Activated B cell treated with CpG ODN at 0.5 μM for 24 hours (primary cell): ENCODE data around the gene PCDHA6. TPM values are rescaled to one million over a fixed set of nuclear protein-coding genes. Genes with fewer than 3 reads are reported as not detected.
"Not testable (repeated sequence)": the region's sequence is repeated elsewhere in the genome, so short reads cannot be mapped to it uniquely, and the experiment has no call there.

ENCODE experiments used
- ATAC-seq: fragments of 200-7000 bp; cut with Tn5 transposase; one replicate; pipeline ENCODE4 v1.10.0; 2021; ENCODE audit warnings: low read depth, mild to moderate bottlenecking, moderate library complexity
- CTCF ChIA-PET: fragments of 350-600 bp; sonication (Branson Sonifier 250); formaldehyde crosslinking; loops from one replicate; lab custom pipeline; 2021; ENCODE audit warnings: antibody characterized with exemption; lab: Charles Lee
- POLR2A ChIA-PET: fragments of 350-600 bp; sonication (Branson Sonifier 250); formaldehyde crosslinking; loops from one replicate; lab custom pipeline; 2021; ENCODE audit warnings: antibody characterized with exemption; lab: Charles Lee
- DNase-seq: peaks from one replicate; pipeline ENCODE4 v3.0.0; 2022
- H3K27ac Mint-ChIP-seq: one replicate; pipeline ENCODE4 v1.8.0; 2020; ENCODE audit warnings: mixed read lengths
- H3K27me3 Mint-ChIP-seq: one replicate; pipeline ENCODE4 v1.8.0; 2021; ENCODE audit warnings: mixed read lengths
- H3K36me3 Mint-ChIP-seq: one replicate; pipeline ENCODE4 v1.8.0; 2021; ENCODE audit warnings: low read depth, mixed read lengths
- H3K4me1 Mint-ChIP-seq: one replicate; pipeline ENCODE4 v1.8.0; 2021; ENCODE audit warnings: mixed read lengths
- H3K4me3 Mint-ChIP-seq: one replicate; pipeline ENCODE4 v1.8.0; 2020; ENCODE audit warnings: mild to moderate bottlenecking, mixed read lengths
- H3K9me3 Mint-ChIP-seq: one replicate; pipeline ENCODE4 v1.8.0; 2020; ENCODE audit warnings: mixed read lengths
- CTCF ChIP-seq: fragments of 200-600 bp; IDR thresholded peaks from one replicate; pipeline ENCODE4 v1.8.0; 2022; ENCODE audit warnings: antibody characterized with exemption, mild to moderate bottlenecking
- intact Hi-C: fragments of 100-400 bp; cut with micrococcal nuclease; formaldehyde crosslinking; loops from one replicate; pipeline ENCODE4 v1.15.1; 2024
- total RNA-seq: library from RNA; stranded (reverse); gene quantifications from 2 replicates; pipeline ENCODE4 v1.2.3, GENCODE V29; 2022

The PCDHA6 gene, protein sequence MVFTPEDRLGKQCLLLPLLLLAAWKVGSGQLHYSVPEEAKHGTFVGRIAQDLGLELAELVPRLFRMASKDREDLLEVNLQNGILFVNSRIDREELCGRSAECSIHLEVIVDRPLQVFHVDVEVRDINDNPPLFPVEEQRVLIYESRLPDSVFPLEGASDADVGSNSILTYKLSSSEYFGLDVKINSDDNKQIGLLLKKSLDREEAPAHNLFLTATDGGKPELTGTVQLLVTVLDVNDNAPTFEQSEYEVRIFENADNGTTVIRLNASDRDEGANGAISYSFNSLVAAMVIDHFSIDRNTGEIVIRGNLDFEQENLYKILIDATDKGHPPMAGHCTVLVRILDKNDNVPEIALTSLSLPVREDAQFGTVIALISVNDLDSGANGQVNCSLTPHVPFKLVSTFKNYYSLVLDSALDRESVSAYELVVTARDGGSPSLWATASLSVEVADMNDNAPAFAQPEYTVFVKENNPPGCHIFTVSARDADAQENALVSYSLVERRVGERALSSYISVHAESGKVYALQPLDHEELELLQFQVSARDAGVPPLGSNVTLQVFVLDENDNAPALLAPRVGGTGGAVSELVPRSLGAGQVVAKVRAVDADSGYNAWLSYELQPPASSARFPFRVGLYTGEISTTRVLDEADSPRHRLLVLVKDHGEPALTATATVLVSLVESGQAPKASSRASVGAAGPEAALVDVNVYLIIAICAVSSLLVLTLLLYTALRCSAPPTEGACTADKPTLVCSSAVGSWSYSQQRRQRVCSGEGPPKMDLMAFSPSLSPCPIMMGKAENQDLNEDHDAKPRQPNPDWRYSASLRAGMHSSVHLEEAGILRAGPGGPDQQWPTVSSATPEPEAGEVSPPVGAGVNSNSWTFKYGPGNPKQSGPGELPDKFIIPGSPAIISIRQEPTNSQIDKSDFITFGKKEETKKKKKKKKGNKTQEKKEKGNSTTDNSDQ
- not detected in 2 replicates for total RNA-seq

DNA sequence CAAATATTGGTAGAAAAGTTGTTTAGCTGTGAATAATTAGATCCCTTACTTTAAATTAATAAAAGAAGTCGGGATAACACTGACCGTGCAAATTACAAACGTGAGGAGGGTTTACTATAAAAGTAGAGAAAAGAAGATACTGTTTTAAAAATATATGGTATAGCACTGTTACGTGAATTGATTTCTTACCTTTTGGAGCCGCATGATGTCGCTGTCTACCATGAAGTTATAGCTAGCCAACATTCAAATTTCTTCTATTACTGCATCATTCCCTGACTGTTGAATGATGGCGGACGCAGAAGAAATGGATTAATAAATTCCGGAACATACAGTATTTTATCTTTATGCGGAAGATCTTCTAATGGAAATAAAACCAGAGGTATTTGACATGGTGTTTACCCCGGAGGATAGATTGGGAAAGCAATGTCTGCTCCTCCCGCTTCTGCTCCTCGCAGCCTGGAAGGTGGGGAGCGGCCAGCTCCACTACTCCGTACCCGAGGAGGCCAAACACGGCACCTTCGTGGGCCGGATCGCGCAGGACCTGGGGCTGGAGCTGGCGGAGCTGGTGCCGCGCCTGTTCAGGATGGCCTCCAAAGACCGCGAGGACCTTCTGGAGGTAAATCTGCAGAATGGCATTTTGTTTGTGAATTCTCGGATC lies at the start of gene PCDHA6:
Gene PCDHA6, plus strand, starts transcription at position 257 of the 658 bp plus-strand sequence. Its CDS starts 132 bp downstream, at position 389.
- peaks cover 16% of the 10 kb centered on the region for H3K27me3 Mint-ChIP-seq
- CTCF ChIA-PET = no interaction called here
- H3K4me1 Mint-ChIP-seq = no peaks in the 10 kb centered on the region
- ATAC-seq = no peak
- intact Hi-C loops = no loop called here
- H3K9me3 Mint-ChIP-seq = peaks cover 10% of the 10 kb centered on the region
- POLR2A ChIA-PET = no interaction called here
- H3K4me3 Mint-ChIP-seq = no peak within 1 kb of the TSS
- no peak for TF ChIP-seq CTCF
- DNase-seq = no peak
- H3K36me3 Mint-ChIP-seq = peaks cover 2% of the 10 kb centered on the region
- H3K27ac Mint-ChIP-seq = no peak within 1 kb of the TSS

DNA sequence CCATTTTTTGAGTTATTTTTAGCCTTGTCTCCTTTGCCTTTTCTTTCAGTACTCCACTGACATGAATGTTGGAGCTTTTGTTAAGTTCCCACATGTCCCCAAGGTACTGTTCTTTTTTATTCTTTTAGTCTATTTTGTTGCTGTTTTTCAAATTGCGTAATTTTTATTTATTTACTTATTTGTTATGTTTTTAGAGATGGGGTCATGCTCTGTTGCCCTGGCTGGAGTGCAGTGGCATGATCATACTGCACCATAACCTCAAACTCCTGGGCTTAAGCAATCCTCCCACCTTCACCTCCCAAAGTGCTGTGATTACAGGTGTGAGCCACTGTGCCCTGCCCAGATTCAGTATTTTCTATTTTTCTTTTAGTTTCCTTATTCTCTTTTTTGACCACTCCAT lies 47.2 kb upstream of the PCDHA6 start:
- H3K27ac Mint-ChIP-seq = no peak overlapping the region
- no peaks in the 10 kb centered on the region for H3K4me1 Mint-ChIP-seq
- H3K9me3 Mint-ChIP-seq = peaks cover 46% of the 10 kb centered on the region
- ChIA-PET POLR2A (no interaction called here), CTCF (no interaction called here)
- intact Hi-C loops = no loop called here
- DNase-seq (no peak), ATAC-seq (no peak)
- H3K4me3 Mint-ChIP-seq = no peak overlapping the region
- H3K27me3 Mint-ChIP-seq = peaks cover 1% of the 10 kb centered on the region
- H3K36me3 Mint-ChIP-seq = peaks cover 2% of the 10 kb centered on the region
- TF ChIP-seq CTCF = no peak

- H3K4me1 Mint-ChIP-seq = no peaks in the 10 kb centered on the region
- no peak for TF ChIP-seq CTCF
- ATAC-seq (no peak), DNase-seq (no peak)
- no peak within 1 kb of the TSS for H3K4me3 Mint-ChIP-seq
- ChIA-PET CTCF (no interaction called here), POLR2A (no interaction called here)
- H3K27me3 Mint-ChIP-seq = peaks cover 12% of the 10 kb centered on the region
- intact Hi-C loops = no loop called here
- H3K27ac Mint-ChIP-seq = no peak within 1 kb of the TSS
- peaks cover 8% of the 10 kb centered on the region for H3K36me3 Mint-ChIP-seq
- peaks cover 28% of the 10 kb centered on the region for H3K9me3 Mint-ChIP-seq
Observed at GRCh38 chr5:140785905-140786686, 41.7 kb upstream of the PCDHA6 start, which contains the start of gene PCDHA1. Gene PCDHA1, plus strand, starts transcription at chr5:140786140.

GRCh38 chr5:140787422-140787821 lies 40.3 kb upstream of the PCDHA6 start:
- H3K27me3 Mint-ChIP-seq = peaks cover 16% of the 10 kb centered on the region
- H3K36me3 Mint-ChIP-seq, intact Hi-C loops, H3K4me3 Mint-ChIP-seq, CTCF ChIA-PET, H3K4me1 Mint-ChIP-seq, H3K27ac Mint-ChIP-seq, POLR2A ChIA-PET, ATAC-seq, DNase-seq: not testable (repeated sequence)
- peaks cover 30% of the 10 kb centered on the region for H3K9me3 Mint-ChIP-seq

GRCh38 chr5:140787849-140788504 lies 39.8 kb upstream of the PCDHA6 start:
- POLR2A ChIA-PET, H3K4me1 Mint-ChIP-seq, H3K4me3 Mint-ChIP-seq, intact Hi-C loops, CTCF ChIA-PET, H3K36me3 Mint-ChIP-seq, H3K27ac Mint-ChIP-seq, ATAC-seq, DNase-seq: not testable (repeated sequence)
- Mint-ChIP-seq H3K9me3 (peaks cover 33% of the 10 kb centered on the region), H3K27me3 (peaks cover 19% of the 10 kb centered on the region)
